Smooth muscle cell (in vitro differentiated cells): ENCODE results near the gene CLDN14. TPM values are rescaled to one million over a fixed set of nuclear protein-coding genes. Genes with fewer than 3 reads are reported as not detected.

Experiments
- DNase-seq: peaks from one replicate; lab custom pipeline; 2025; ENCODE audit not compliant: unreplicated experiment; lab: John Stamatoyannopoulos, UW
- H2AFZ ChIP-seq: fragments of 200-600 bp; sonication (generic); 2 replicates; pipeline ENCODE4 v1.6.0; 2016; ENCODE audit warnings: antibody characterized with exemption, low read depth, mild to moderate bottlenecking
- H3F3A ChIP-seq: fragments of 200-600 bp; sonication (generic); 2 replicates; pipeline ENCODE4 v1.6.0; 2017; ENCODE audit warnings: antibody characterized with exemption, low read depth
- H3K27ac ChIP-seq: fragments of 200-600 bp; sonication (generic); 2 replicates; pipeline ENCODE4 v1.5.1; 2016; ENCODE audit warnings: low read depth, mild to moderate bottlenecking
- H3K27me3 ChIP-seq: fragments of 200-600 bp; sonication (generic); 2 replicates; pipeline ENCODE4 v1.6.1; 2016; ENCODE audit warnings: low read depth, mild to moderate bottlenecking
- H3K36me3 ChIP-seq: fragments of 200-600 bp; sonication (generic); 2 replicates; pipeline ENCODE4 v1.5.1; 2016; ENCODE audit warnings: low read depth
- H3K4me1 ChIP-seq: fragments of 200-600 bp; sonication (generic); 2 replicates; pipeline ENCODE4 v1.5.1; 2016; ENCODE audit warnings: low read depth
- H3K4me2 ChIP-seq: fragments of 200-600 bp; sonication (generic); 2 replicates; pipeline ENCODE4 v1.6.0; 2016; ENCODE audit warnings: mild to moderate bottlenecking
- H3K4me3 ChIP-seq: fragments of 200-600 bp; sonication (generic); 2 replicates; pipeline ENCODE4 v1.5.1; 2016; ENCODE audit warnings: mild to moderate bottlenecking
- H3K79me2 ChIP-seq: fragments of 200-600 bp; sonication (generic); 2 replicates; pipeline ENCODE4 v1.6.0; 2016; ENCODE audit warnings: low read depth, mild to moderate bottlenecking
- H3K9ac ChIP-seq: fragments of 200-600 bp; sonication (generic); 2 replicates; pipeline ENCODE4 v1.6.0; 2016; ENCODE audit warnings: low read depth
- H3K9me3 ChIP-seq: fragments of 200-600 bp; sonication (generic); replicated peaks from 2 replicates; pipeline ENCODE4 v1.5.1; 2016; ENCODE audit warnings: low read depth
- H4K20me1 ChIP-seq: fragments of 200-600 bp; sonication (generic); 2 replicates; pipeline ENCODE4 v1.6.0; 2016; ENCODE audit warnings: low read depth
- CTCF ChIP-seq: fragments of 200-600 bp; sonication (generic); IDR thresholded peaks from 2 replicates; pipeline ENCODE4 v1.5.1; 2017; ENCODE audit warnings: borderline replicate concordance, mild to moderate bottlenecking, antibody characterized with exemption; ENCODE audit not compliant: insufficient read depth, poor library complexity, severe bottlenecking
- WGBS: methylation state at CpG from one replicate; pipeline ENCODE4 v1.1.7; 2016; ENCODE audit warnings: low lambda C conversion rate; 5-methylcytosine and 5-hydroxymethylcytosine counted together
- polyA plus RNA-seq: library from polyadenylated mRNA; unstranded; fragments of >200 nt; fragmentation: Nextera tagmentation; extraction: Ambion mirVana; gene quantifications from 2 replicates; pipeline ENCODE4 v1.2.1, GENCODE V29; 2016
- total RNA-seq: library from RNA; depleted of rRNA; stranded (reverse); fragments of >200 nt; gene quantifications from 2 replicates; pipeline ENCODE4 v1.2.3, GENCODE V29; 2014

Gene CLDN14
- total and polyA plus RNA-seq, 2 experiments from 2014 or later = not detected

GRCh38 chr21:36423771-36424433, 56.0 kb downstream of the CLDN14 start:
- Histone ChIP-seq H3K4me3 (no peak overlapping the region), H3K36me3 (no peaks in the 10 kb centered on the region), H3K27me3 (no peaks in the 10 kb centered on the region), H2AFZ (no peak overlapping the region), H3K27ac (peak overlapping the region; percentile 74), H3K4me2 (no peak overlapping the region), H3K4me1 (no peaks in the 10 kb centered on the region), H4K20me1 (no peaks in the 10 kb centered on the region), H3F3A (peaks cover 14% of the 10 kb centered on the region), H3K79me2 (no peaks in the 10 kb centered on the region), H3K9me3 (no peaks in the 10 kb centered on the region), H3K9ac (no peak overlapping the region)
- DNase-seq = no peak
- TF ChIP-seq CTCF = no peak
- 79% methylated on average over 12 of the region's 12 CpGs for WGBS

- H3K79me2 ChIP-seq = no peaks in the 10 kb centered on the region
- peak; percentile 67 for TF ChIP-seq CTCF
- WGBS = 48% methylated on average over 28 of the region's 28 CpGs
- H3K4me3 ChIP-seq = no peak overlapping the region
- no peaks in the 10 kb centered on the region for H4K20me1 ChIP-seq
- H3K27me3 ChIP-seq = no peaks in the 10 kb centered on the region
- no peaks in the 10 kb centered on the region for H3K36me3 ChIP-seq
- no peak for DNase-seq
- H2AFZ ChIP-seq = no peak overlapping the region
- H3K9me3 ChIP-seq = no peaks in the 10 kb centered on the region
- no peaks in the 10 kb centered on the region for H3K4me1 ChIP-seq
- peaks cover 14% of the 10 kb centered on the region for H3F3A ChIP-seq
- no peak overlapping the region for H3K9ac ChIP-seq
- no peak overlapping the region for H3K27ac ChIP-seq
- no peak overlapping the region for H3K4me2 ChIP-seq
Measured at GRCh38 chr21:36422279-36423098, 57.4 kb downstream of the CLDN14 start.

- H3K79me2 ChIP-seq = no peaks in the 10 kb centered on the region
- no peak overlapping the region for H3K4me3 ChIP-seq
- H2AFZ ChIP-seq = no peak overlapping the region
- H3K27ac ChIP-seq = no peak overlapping the region
- TF ChIP-seq CTCF = no peak
- WGBS = 97% methylated on average over 18 of the region's 18 CpGs
- H3F3A ChIP-seq = peaks cover 9% of the 10 kb centered on the region
- no peak overlapping the region for H3K4me2 ChIP-seq
- H3K4me1 ChIP-seq = no peaks in the 10 kb centered on the region
- H3K27me3 ChIP-seq = no peaks in the 10 kb centered on the region
- H3K9ac ChIP-seq = no peak overlapping the region
- no peak for DNase-seq
- no peaks in the 10 kb centered on the region for H4K20me1 ChIP-seq
- no peaks in the 10 kb centered on the region for H3K9me3 ChIP-seq
- H3K36me3 ChIP-seq = no peaks in the 10 kb centered on the region
Measured at GRCh38 chr21:36420571-36421339, 59.2 kb downstream of the CLDN14 start.
